ENCODE data around the gene GAK.

The GAK gene

DNA sequence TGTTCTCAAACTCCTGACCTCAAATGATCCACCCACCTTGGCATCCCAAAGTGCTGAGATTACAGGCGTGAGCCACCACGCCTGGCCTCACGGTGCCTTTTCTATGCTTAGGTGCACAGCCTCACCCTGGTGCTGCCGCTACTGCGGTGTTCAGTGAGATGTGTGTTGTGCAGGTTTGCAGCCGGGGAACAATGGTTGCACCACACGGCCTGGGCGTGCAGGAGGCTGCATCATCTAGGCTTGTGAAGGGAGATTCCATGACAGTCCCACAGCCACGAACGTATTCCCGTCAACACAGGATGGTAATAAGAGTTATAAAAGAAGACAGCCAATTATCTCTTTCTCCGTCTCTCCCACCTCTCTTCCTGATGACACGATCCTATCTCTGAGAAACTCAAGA is 128.2 kb downstream of the GAK start:
- DNase-seq (ENCODE audit: low read depth), result no peak
- TF ChIP-seq, protein P1, sequence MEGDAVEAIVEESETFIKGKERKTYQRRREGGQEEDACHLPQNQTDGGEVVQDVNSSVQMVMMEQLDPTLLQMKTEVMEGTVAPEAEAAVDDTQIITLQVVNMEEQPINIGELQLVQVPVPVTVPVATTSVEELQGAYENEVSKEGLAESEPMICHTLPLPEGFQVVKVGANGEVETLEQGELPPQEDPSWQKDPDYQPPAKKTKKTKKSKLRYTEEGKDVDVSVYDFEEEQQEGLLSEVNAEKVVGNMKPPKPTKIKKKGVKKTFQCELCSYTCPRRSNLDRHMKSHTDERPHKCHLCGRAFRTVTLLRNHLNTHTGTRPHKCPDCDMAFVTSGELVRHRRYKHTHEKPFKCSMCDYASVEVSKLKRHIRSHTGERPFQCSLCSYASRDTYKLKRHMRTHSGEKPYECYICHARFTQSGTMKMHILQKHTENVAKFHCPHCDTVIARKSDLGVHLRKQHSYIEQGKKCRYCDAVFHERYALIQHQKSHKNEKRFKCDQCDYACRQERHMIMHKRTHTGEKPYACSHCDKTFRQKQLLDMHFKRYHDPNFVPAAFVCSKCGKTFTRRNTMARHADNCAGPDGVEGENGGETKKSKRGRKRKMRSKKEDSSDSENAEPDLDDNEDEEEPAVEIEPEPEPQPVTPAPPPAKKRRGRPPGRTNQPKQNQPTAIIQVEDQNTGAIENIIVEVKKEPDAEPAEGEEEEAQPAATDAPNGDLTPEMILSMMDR (IDR thresholded peaks at IDR 0.05; ENCODE audit: control insufficient read depth, extremely low read depth, insufficient read depth), result no peak
- no peak overlapping the region for H3K4me3 ChIP-seq (ENCODE audit: low read depth, low read length)

DNA sequence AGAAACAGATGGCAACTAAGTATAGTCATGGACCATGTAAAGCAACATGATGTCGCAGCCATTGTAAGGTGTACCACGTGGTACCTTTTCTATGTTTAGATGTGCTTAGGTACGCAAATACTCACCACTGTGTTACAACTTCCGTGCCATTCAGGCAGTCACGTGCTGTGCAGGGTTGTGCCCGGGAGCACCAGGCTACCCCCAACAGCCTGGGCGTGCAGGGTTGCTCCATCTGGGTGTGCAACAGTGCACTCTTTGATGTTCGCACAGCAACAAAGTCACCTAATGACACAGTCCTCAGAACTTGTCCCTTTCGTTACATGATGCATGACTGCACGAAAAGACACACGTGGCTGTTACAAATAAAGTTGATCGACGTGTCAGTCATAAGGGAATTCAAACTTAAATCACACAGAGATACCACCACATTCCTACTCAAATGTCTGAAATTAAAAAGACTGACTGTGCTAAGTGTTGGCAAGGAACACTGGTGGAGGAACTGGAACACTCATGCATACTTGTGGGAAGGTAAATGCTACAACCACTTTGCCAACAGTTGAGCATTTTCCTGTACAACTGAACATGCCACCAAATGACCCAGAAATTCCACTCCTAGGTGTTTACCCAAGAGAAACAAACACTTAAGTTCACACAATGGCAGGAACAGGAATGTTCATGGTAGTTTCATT is 130.5 kb downstream of the GAK start:
- TF ChIP-seq, protein P1 (IDR thresholded peaks at IDR 0.05; ENCODE audit: control insufficient read depth, extremely low read depth, insufficient read depth), result no peak
- no peak overlapping the region for H3K4me3 ChIP-seq (ENCODE audit: low read depth, low read length)
- DNase-seq (ENCODE audit: low read depth), result no peak

All from LNCaP clone FGC (cell line).